Measurements from ENCODE around the gene DACH1.
A peak's percentile ranks its signal among the peaks of the same experiment; 100 is the strongest.

The DACH1 gene

DNA sequence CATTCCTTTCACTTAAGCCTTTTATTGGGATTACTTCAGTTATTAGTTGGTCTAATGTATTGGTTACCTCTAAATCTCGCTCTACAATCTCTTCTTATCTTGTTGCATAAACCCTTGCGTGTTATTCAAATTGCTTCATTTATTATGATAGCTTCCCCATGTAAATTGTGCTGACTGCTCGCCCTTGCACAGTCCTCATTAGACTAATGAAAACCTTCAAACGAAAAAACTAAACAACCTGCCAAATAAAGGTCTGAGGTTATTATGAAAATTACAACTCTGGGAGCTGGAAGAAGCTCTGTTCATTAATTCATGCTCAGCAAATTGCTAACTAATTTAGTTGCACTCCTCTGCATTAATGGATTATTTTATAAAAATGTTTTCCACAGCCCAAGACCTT lies 320.1 kb downstream of the DACH1 start:
- Histone ChIP-seq H3K36me3 (ENCODE audit: insufficient read depth, low read length) (no peaks in the 10 kb centered on the region), H3K4me2 (ENCODE audit: low read length) (no peak overlapping the region), H3K27me3 (ENCODE audit: control insufficient read depth, insufficient read depth, low read length) (no peaks in the 10 kb centered on the region), H3K4me1 (ENCODE audit: control insufficient read depth, insufficient read depth, low read length) (no peaks in the 10 kb centered on the region), H3K9ac (ENCODE audit: low read depth, low read length) (no peak overlapping the region), H3K4me3 (ENCODE audit: low read length) (no peak overlapping the region), H3K9me3 (replicated peaks; ENCODE audit: low read length) (no peaks in the 10 kb centered on the region)

DNA sequence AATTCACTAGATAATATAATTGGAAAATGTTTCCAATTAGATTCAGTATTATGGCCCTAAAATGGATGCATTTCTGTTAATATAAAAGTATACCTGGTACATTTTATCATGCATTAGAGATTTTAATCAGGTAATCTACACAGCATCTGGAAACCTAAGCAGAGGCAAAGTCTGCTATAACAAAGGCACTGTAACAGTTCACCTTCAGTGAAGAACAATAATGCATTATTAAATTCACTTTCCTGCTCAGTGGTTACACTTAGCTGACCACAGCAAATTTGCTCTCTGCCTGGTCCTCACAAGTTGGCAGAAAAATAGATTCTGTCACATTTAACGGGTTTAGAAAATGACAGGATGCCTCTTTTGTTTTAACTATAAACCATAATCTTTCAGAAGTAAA lies 326.9 kb downstream of the DACH1 start:
- no peaks in the 10 kb centered on the region for H3K9me3 ChIP-seq (replicated peaks; ENCODE audit: low read length)
- H3K36me3 ChIP-seq (ENCODE audit: insufficient read depth, low read length), result no peaks in the 10 kb centered on the region
- H3K4me2 ChIP-seq (ENCODE audit: low read length), result no peak overlapping the region
- H3K9ac ChIP-seq (ENCODE audit: low read depth, low read length), result no peak overlapping the region
- no peaks in the 10 kb centered on the region for H3K4me1 ChIP-seq (ENCODE audit: control insufficient read depth, insufficient read depth, low read length)
- no peak overlapping the region for H3K4me3 ChIP-seq (ENCODE audit: low read length)
- no peaks in the 10 kb centered on the region for H3K27me3 ChIP-seq (ENCODE audit: control insufficient read depth, insufficient read depth, low read length)

DNA sequence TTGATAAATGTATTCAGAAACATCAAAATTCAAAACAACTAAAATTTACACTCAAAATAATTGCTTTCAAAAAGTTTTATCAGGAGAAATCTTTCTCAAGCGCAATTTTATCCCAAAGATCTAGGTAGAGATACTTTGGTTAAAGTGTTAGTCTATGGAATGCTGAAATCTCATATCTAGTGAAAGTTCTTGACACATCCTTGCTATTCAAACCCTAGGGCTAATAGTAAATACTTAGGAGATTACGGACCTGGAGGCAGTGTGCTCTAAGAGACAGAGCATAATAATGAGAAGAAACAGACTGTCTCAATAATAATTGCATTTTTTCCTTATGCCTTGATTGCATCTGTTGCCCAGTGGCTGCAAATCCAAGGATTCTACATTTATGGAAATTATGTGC lies 330.8 kb downstream of the DACH1 start:
- Histone ChIP-seq H3K27me3 (ENCODE audit: control insufficient read depth, insufficient read depth, low read length) (no peaks in the 10 kb centered on the region), H3K4me3 (ENCODE audit: low read length) (no peak overlapping the region), H3K4me2 (ENCODE audit: low read length) (no peak overlapping the region), H3K36me3 (ENCODE audit: insufficient read depth, low read length) (no peaks in the 10 kb centered on the region), H3K9me3 (replicated peaks; ENCODE audit: low read length) (no peaks in the 10 kb centered on the region), H3K9ac (ENCODE audit: low read depth, low read length) (no peak overlapping the region), H3K4me1 (ENCODE audit: control insufficient read depth, insufficient read depth, low read length) (no peaks in the 10 kb centered on the region)

DNA sequence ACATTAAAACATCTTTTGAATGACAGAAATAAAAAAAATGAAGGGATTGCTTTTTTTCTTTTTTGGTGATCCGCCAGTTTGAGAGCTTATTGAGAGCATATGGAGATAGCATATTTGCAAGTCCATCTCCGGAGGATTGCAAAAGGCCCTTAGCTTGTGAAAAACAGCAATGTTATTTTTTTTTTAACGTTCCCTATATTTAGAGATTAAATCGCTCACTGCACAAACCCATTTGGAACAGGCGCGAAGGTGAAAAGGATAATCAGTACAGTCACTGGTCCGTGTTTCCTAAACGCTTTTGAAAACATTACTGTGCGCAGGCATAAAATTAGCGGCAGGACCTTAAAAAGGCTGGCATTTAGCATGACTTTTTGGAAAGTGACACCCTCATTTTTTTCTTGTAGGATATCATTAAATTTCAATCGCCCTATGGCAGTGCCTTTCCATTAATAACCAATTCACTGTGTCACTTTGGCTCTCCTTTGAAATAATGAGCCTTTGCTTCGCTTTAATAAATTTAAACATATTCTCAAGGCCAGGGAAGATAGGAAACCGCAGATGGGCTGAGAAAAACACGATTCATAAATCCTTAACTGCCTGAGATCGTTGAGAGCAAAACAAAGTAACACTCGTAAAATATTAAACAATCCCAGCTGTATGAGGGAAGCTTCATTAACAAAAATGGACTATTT lies 342.2 kb downstream of the DACH1 start:
- Histone ChIP-seq H3K4me1 (ENCODE audit: control insufficient read depth, insufficient read depth, low read length) (peaks cover 6% of the 10 kb centered on the region), H3K27me3 (ENCODE audit: control insufficient read depth, insufficient read depth, low read length) (no peaks in the 10 kb centered on the region), H3K9me3 (replicated peaks; ENCODE audit: low read length) (no peaks in the 10 kb centered on the region), H3K36me3 (ENCODE audit: insufficient read depth, low read length) (no peaks in the 10 kb centered on the region), H3K4me3 (ENCODE audit: low read length) (no peak overlapping the region), H3K4me2 (ENCODE audit: low read length) (peak overlapping the region; percentile 73), H3K9ac (ENCODE audit: low read depth, low read length) (no peak overlapping the region)

DNA sequence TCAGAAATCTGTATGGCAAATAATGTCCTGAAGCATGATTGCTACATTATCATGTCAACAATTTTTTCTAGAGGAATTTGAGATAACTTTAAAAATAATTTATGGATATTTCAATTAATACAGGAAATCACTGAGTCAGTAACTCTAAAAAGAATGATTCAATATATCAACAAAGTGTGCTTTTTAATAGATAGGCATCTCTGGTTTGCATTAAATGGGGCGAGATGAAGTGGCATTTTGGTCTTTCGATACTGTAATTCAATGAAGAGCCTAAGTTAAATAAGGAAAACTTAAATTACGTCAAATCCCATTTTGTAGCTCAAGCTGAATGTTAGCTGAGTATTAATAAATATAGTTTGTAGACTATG lies 342.8 kb downstream of the DACH1 start:
- H3K4me2 ChIP-seq (ENCODE audit: low read length), result no peak overlapping the region
- H3K9me3 ChIP-seq (replicated peaks; ENCODE audit: low read length), result no peaks in the 10 kb centered on the region
- H3K4me1 ChIP-seq (ENCODE audit: control insufficient read depth, insufficient read depth, low read length), result peaks cover 6% of the 10 kb centered on the region
- H3K36me3 ChIP-seq (ENCODE audit: insufficient read depth, low read length), result no peaks in the 10 kb centered on the region
- no peaks in the 10 kb centered on the region for H3K27me3 ChIP-seq (ENCODE audit: control insufficient read depth, insufficient read depth, low read length)
- no peak overlapping the region for H3K9ac ChIP-seq (ENCODE audit: low read depth, low read length)
- H3K4me3 ChIP-seq (ENCODE audit: low read length), result no peak overlapping the region

DNA sequence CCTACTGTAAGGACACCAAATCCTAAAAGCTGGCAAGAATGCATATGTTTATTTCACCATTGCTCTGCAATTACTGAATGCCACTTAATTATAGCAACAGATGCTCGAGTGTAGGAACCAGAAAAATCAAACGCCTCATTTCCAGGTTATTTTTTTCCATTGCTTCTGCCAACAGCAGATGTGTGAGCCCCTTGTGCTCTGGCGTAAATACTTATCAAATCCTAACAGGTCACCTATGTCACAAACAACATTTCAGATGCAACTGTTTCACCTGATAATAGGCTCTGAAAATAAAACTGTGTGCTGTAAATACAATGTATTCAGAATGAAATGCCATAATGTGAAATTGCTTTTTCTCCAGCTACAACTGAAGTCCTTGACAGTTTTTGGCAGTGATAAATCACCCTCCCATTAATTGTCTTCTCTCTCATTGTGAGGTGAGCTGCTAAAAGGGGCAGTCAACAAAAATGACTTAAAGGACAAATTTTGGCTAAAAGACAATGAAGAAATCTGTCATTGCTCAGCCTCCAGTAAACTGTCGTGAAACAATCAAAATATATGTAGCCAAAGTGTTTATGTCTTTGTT lies 344.0 kb downstream of the DACH1 start:
- Histone ChIP-seq H3K9ac (ENCODE audit: low read depth, low read length) (no peak overlapping the region), H3K4me2 (ENCODE audit: low read length) (no peak overlapping the region), H3K9me3 (replicated peaks; ENCODE audit: low read length) (no peaks in the 10 kb centered on the region), H3K4me3 (ENCODE audit: low read length) (no peak overlapping the region), H3K27me3 (ENCODE audit: control insufficient read depth, insufficient read depth, low read length) (no peaks in the 10 kb centered on the region), H3K36me3 (ENCODE audit: insufficient read depth, low read length) (no peaks in the 10 kb centered on the region), H3K4me1 (ENCODE audit: control insufficient read depth, insufficient read depth, low read length) (peaks cover 6% of the 10 kb centered on the region)

DNA sequence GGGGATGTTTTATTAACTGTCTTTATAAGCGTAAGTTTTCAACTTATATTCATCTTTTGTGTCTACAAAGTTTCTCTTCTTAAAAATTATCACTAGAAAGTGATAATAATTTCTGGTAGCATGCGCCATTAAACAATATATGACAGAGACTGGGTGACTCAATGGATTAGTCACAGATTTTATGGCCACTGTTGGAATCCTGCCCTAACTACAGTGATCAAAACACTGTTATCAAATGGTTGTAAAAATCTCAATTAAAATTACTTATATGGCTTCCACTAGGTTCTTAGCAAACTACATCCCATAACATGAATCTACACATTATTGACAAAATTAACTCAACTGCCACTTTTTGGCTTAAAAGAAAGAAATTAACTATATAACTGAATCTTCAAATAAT lies 350.0 kb downstream of the DACH1 start:
- H3K9ac ChIP-seq (ENCODE audit: low read depth, low read length), result no peak overlapping the region
- H3K4me1 ChIP-seq (ENCODE audit: control insufficient read depth, insufficient read depth, low read length), result no peaks in the 10 kb centered on the region
- no peaks in the 10 kb centered on the region for H3K36me3 ChIP-seq (ENCODE audit: insufficient read depth, low read length)
- H3K4me3 ChIP-seq (ENCODE audit: low read length), result no peak overlapping the region
- no peaks in the 10 kb centered on the region for H3K9me3 ChIP-seq (replicated peaks; ENCODE audit: low read length)
- no peaks in the 10 kb centered on the region for H3K27me3 ChIP-seq (ENCODE audit: control insufficient read depth, insufficient read depth, low read length)
- no peak overlapping the region for H3K4me2 ChIP-seq (ENCODE audit: low read length)

DNA sequence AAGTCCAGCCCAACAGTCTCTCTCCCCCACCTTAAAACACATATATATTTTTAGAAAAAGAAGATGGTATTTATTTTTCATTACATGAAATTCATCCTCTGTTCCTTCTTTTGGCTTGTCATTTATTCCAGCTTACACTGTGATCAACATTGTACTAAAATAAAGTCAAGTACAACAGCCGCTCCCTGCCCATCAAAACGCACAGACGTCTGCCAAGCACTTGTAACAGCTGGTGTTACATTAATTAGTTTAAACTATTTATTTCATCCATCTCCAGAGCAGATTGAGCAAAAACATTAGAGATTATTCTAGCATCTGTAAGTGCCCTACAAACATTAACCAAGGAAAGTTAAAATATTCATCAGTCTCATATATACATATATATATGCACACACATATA lies 350.5 kb downstream of the DACH1 start:
- Histone ChIP-seq H3K4me3 (ENCODE audit: low read length) (no peak overlapping the region), H3K27me3 (ENCODE audit: control insufficient read depth, insufficient read depth, low read length) (no peaks in the 10 kb centered on the region), H3K9me3 (replicated peaks; ENCODE audit: low read length) (no peaks in the 10 kb centered on the region), H3K4me2 (ENCODE audit: low read length) (no peak overlapping the region), H3K36me3 (ENCODE audit: insufficient read depth, low read length) (no peaks in the 10 kb centered on the region), H3K9ac (ENCODE audit: low read depth, low read length) (no peak overlapping the region), H3K4me1 (ENCODE audit: control insufficient read depth, insufficient read depth, low read length) (no peaks in the 10 kb centered on the region)

DNA sequence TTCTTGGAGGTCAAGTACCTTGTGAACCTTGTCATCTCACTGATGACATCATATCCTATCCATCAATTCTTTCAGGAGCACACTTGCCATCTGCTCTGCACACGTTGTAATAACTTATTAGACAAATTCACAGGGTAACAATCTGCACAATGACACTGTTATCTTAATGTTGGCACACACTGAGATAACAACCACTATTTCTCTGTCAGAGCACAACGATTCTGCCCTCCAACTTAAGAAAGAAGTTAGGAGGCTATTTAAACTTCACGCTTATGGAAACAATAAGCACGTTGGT lies 351.3 kb downstream of the DACH1 start:
- H3K9me3 ChIP-seq (replicated peaks; ENCODE audit: low read length), result no peaks in the 10 kb centered on the region

DNA sequence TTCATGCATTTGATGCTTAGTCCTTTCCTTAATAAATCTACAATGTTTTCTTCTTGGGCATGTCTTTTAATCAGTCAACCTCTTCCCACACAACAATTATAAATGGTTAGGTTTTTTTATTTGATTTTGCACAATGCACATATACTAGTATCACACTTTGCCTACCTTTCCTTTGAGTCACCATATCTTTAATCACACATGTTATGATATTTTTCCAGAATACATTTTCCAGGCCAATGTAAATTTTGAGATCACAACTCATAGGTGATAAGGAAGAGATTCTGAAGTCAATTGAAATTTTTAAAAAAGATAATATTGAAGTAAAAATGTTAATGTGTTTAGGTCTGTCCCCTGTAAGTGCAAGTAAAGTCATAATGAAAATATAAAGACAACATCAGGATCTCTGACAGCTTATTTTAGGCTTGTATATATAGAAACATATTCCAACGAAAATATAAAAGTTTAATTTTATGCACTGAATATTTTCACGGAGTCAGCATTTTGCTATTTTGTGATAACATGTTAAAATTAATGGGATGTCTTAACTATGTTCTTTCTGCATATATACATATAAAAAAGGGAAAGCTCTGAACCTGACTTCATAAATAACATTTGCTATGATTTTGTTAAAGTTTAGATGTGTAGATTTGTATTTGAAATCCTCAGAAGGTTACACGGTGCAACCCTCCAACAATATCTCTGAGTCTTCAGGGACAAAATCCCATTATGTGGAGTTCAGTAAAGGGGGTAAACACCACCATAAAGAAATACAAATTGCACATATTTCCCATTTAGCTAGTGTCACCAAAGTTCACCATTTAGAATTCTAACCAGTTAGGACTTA lies 351.9 kb downstream of the DACH1 start:
- H3K4me2 ChIP-seq (ENCODE audit: low read length), result no peak overlapping the region
- H3K36me3 ChIP-seq (ENCODE audit: insufficient read depth, low read length), result no peaks in the 10 kb centered on the region
- H3K9me3 ChIP-seq (replicated peaks; ENCODE audit: low read length), result no peaks in the 10 kb centered on the region
- H3K4me1 ChIP-seq (ENCODE audit: control insufficient read depth, insufficient read depth, low read length), result no peaks in the 10 kb centered on the region
- no peaks in the 10 kb centered on the region for H3K27me3 ChIP-seq (ENCODE audit: control insufficient read depth, insufficient read depth, low read length)
- no peak overlapping the region for H3K9ac ChIP-seq (ENCODE audit: low read depth, low read length)
- no peak overlapping the region for H3K4me3 ChIP-seq (ENCODE audit: low read length)

More for the DNA sequence above, 351.3 kb downstream of the DACH1 start:
- Histone ChIP-seq H3K4me1 (ENCODE audit: control insufficient read depth, insufficient read depth, low read length) (no peaks in the 10 kb centered on the region), H3K9ac (ENCODE audit: low read depth, low read length) (no peak overlapping the region), H3K36me3 (ENCODE audit: insufficient read depth, low read length) (no peaks in the 10 kb centered on the region), H3K27me3 (ENCODE audit: control insufficient read depth, insufficient read depth, low read length) (no peaks in the 10 kb centered on the region), H3K4me3 (ENCODE audit: low read length) (no peak overlapping the region), H3K4me2 (ENCODE audit: low read length) (no peak overlapping the region)

DNA sequence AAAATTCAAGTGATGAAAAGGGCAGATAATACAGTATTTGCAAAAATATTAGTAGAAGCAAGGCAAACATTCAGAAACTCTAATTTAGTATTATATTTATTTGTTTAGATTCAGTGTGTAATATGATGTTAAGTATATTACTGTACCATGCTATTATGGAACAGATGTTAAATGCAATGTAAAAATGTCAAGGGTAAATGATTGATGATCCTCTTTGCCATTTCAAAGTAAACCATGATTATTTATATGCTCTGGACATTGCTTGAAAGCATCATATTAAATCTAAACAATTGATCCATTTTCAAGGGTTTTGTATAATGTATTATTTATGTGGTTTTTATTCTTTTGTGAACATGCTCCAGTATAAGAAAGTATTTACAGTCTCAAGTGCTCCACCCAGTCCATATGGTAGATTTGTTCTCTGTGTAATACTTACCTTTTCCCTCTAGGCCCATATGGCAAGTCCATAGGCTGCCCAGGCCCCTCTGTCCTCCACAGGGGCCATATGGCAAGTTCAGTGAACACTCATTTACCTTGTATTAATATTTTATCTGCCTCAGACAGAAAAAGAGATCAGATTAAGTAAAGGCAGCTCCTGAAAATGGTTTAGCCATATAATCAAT lies 353.5 kb downstream of the DACH1 start:
- Histone ChIP-seq H3K36me3 (ENCODE audit: insufficient read depth, low read length) (no peaks in the 10 kb centered on the region), H3K9ac (ENCODE audit: low read depth, low read length) (no peak overlapping the region), H3K27me3 (ENCODE audit: control insufficient read depth, insufficient read depth, low read length) (no peaks in the 10 kb centered on the region), H3K4me3 (ENCODE audit: low read length) (no peak overlapping the region), H3K4me2 (ENCODE audit: low read length) (no peak overlapping the region), H3K9me3 (replicated peaks; ENCODE audit: low read length) (no peaks in the 10 kb centered on the region), H3K4me1 (ENCODE audit: control insufficient read depth, insufficient read depth, low read length) (no peaks in the 10 kb centered on the region)

Measured in skeletal muscle satellite cell (primary cell).